HCT116 (cell line): ENCODE results near the gene BPIFB1.

Source experiments
- ATF3 ChIP-seq: IDR thresholded peaks from 2 replicates; pipeline ENCODE4 v1.6.1; 2012
- CTCF ChIP-seq, 3 experiments: fragments of 200-600 bp in 1 of 3; sonication (generic) in 1 of 3; IDR thresholded peaks in 2 of 3; conservative IDR thresholded peaks in 1 of 3; 2 replicates each; pipeline ENCODE4 v1.5.1; 2012 to 2017; ENCODE audit warnings: low read depth in 2 of 3, low read length in 2 of 3, antibody characterized with exemption in 1 of 3, borderline replicate concordance in 1 of 3, control low read depth in 1 of 3, mild to moderate bottlenecking in 1 of 3, mixed read lengths in 1 of 3, mixed run types in 1 of 3, moderate library complexity in 1 of 3; ENCODE audit not compliant: insufficient read depth in 1 of 3
- EZH2 ChIP-seq: fragments of 200-600 bp; sonication (generic); IDR thresholded peaks from 2 replicates; pipeline ENCODE4 v1.6.1; 2017; ENCODE audit warnings: antibody characterized with exemption, mixed run types
- EZH2phosphoT487 ChIP-seq: fragments of 200-600 bp; IDR thresholded peaks from 2 replicates; pipeline ENCODE4 v1.6.1; 2018; ENCODE audit warnings: antibody characterized with exemption, borderline replicate concordance
- FOSL1 ChIP-seq: IDR thresholded peaks from 2 replicates; pipeline ENCODE4 v1.6.1; 2012; ENCODE audit warnings: low read depth
- JUND ChIP-seq: IDR thresholded peaks from 2 replicates; pipeline ENCODE4 v1.6.1; 2012
- POLR2A ChIP-seq: IDR thresholded peaks from 2 replicates; pipeline ENCODE4 v1.7.0; 2011; ENCODE audit warnings: borderline replicate concordance; ENCODE audit not compliant: insufficient read depth, insufficient read length; ENCODE audit errors: extremely low read depth
- POLR2AphosphoS5 ChIP-seq: IDR thresholded peaks from 2 replicates; pipeline ENCODE4 v1.6.1; 2011; ENCODE audit warnings: mild to moderate bottlenecking, low read depth, low read length, moderate library complexity
- RAD21 ChIP-seq: IDR thresholded peaks from 2 replicates; pipeline ENCODE4 v1.6.1; 2012; ENCODE audit warnings: low read depth, mild to moderate bottlenecking
- SIN3A ChIP-seq: IDR thresholded peaks from 2 replicates; pipeline ENCODE4 v1.6.1; 2012; ENCODE audit warnings: low read depth
- YY1 ChIP-seq: IDR thresholded peaks from 2 replicates; pipeline ENCODE4 v1.6.1; 2011; ENCODE audit warnings: low read length, low read depth, moderate library complexity, mild to moderate bottlenecking; ENCODE audit not compliant: insufficient replicate concordance; ENCODE audit errors: extremely low read depth
- ZBTB33 ChIP-seq: IDR thresholded peaks from 2 replicates; pipeline ENCODE4 v1.6.1; 2011; ENCODE audit warnings: mild to moderate bottlenecking, low read length, moderate library complexity; ENCODE audit not compliant: insufficient replicate concordance; ENCODE audit errors: extremely low read depth

GRCh38 chr20:33348136-33348937, 65.3 kb downstream of the BPIFB1 start:
- TF ChIP-seq SIN3A: no peak
- TF ChIP-seq POLR2AphosphoS5: no peak
- no peak for TF ChIP-seq CTCF (IDR thresholded peaks at IDR 0.05 in 2 of 3, conservative IDR thresholded peaks at IDR 0.05 in 1 of 3; ENCODE audit: borderline replicate concordance in 1 of 3, insufficient read depth in 1 of 3, low read depth in 2 of 3, low read length in 2 of 3)
- TF ChIP-seq FOSL1: no peak
- no peak for TF ChIP-seq EZH2
- TF ChIP-seq ZBTB33: no peak
- no peak for TF ChIP-seq ATF3
- TF ChIP-seq EZH2phosphoT487: no peak
- TF ChIP-seq JUND: no peak
- no peak for TF ChIP-seq POLR2A
- TF ChIP-seq YY1: no peak
- TF ChIP-seq RAD21: no peak
